Measurements from ENCODE around the gene IFI6.

DNA sequence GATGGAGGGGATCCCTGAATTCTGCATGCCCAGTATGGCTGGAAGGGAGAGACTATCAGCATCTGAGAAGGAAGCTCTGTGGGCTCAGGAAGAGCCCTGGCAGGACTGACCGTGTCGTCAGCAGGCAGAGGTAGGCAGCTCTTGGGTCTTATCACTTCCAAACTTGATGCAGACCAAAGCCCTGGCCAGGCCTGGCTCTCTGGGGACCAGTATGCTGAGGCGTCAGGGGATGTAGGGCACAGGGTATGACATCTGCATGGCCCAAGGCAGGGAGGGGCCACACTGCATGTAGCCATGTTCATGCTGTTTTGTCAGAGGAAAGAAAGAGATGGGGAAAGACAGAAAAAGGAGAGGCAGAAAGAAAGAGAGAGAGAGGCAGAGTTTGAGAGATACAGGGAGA, 43.3 kb downstream of the IFI6 start:
- TF ChIP-seq, protein P1, sequence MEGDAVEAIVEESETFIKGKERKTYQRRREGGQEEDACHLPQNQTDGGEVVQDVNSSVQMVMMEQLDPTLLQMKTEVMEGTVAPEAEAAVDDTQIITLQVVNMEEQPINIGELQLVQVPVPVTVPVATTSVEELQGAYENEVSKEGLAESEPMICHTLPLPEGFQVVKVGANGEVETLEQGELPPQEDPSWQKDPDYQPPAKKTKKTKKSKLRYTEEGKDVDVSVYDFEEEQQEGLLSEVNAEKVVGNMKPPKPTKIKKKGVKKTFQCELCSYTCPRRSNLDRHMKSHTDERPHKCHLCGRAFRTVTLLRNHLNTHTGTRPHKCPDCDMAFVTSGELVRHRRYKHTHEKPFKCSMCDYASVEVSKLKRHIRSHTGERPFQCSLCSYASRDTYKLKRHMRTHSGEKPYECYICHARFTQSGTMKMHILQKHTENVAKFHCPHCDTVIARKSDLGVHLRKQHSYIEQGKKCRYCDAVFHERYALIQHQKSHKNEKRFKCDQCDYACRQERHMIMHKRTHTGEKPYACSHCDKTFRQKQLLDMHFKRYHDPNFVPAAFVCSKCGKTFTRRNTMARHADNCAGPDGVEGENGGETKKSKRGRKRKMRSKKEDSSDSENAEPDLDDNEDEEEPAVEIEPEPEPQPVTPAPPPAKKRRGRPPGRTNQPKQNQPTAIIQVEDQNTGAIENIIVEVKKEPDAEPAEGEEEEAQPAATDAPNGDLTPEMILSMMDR (IDR thresholded peaks at IDR 0.05; ENCODE audit: low read length): no peak
- TF ChIP-seq EZH2 (IDR thresholded peaks at IDR 0.05; ENCODE audit: borderline replicate concordance, low read length): no peak
